ENCODE measurements around the gene KATNA1. TPM values are rescaled to one million over a fixed set of nuclear protein-coding genes. Genes with fewer than 3 reads are reported as not detected.

Gene KATNA1
- 32.5 and 38.9 TPM in 2 replicates for total RNA-seq

DNA sequence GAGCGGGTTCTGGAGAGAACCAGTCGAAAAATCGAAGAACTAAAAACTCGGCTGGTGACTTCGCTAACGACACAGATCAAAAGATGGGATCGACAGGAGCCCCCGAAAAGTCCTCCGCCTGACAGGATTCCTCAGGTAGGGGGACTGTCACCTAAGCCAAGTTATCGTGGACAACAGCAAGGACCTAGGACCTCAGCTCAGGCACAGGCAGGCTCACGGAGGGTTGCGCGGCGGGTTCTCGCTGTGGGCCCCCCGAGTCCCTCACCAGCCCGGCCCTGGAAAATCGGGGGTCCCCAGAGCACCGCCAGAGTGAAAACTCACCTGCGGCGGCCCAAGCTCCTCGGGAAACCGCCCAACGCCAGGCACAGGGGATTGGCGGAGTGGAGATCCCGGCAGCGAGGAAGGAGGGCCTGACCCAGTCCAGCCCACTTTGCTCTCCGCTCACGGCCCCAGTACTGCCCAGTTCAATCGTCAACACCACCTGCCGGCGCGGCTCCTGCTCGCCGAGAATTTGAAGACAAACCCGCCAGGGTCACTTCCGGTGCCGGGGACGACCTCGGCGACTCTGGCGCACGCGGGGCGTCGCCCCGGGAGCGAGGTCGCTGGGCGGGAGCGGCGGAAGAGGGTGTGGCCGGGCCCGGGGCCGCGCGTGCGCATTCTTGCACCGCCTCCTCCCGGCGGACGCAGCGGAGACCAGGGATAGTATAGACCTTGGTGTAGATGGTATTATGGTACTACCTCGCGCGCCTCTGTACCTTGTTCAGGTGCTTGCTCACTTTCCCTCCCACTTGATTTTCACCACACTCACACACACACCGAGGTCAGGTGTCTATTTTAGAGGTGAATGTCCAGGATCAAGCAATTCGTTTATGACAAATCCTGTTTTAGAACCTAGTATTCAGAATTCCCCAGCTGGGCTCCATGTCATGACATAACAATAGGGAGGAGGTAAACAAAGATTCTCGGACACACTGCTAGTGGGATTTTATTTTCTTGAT is at the start of gene KATNA1:
Gene KATNA1, minus strand, starts transcription at position 567 of the 998 bp plus-strand sequence. CDS start 10,167 bp downstream, outside the sequence.

GRCh38 chr6:149565527-149566409 is 82.7 kb downstream of the KATNA1 start, which contains the start of gene GINM1:
TSS of gene GINM1 (plus strand) at chr6:149566375. CDS start at chr6:149566415, 40 bp downstream.

GRCh38 chr6:149545754-149546471 is 102.6 kb downstream of the KATNA1 start, which contains the start of gene PPIL4:
TSS of gene PPIL4 (minus strand) at chr6:149546043. CDS start at chr6:149546005, 38 bp downstream.

Other genes with a start within 250 kb of the KATNA1 start
- 2.1 and 3.2 TPM in 2 replicates for gene SUMO4, start 248.5 kb downstream of the KATNA1 start, total RNA-seq
- gene ZC3H12D, start 163.7 kb downstream of the KATNA1 start, total RNA-seq: 0.05 and 0.30 TPM in 2 replicates
- gene PPIL4, start 102.7 kb downstream of the KATNA1 start, total RNA-seq: 45.1 and 54.9 TPM in 2 replicates
- 69.0 and 92.1 TPM in 2 replicates for gene GINM1, start 82.3 kb downstream of the KATNA1 start, total RNA-seq
- 9.8 and 12.7 TPM in 2 replicates for gene LATS1, start 69.4 kb upstream of the KATNA1 start, total RNA-seq
- 15.7 and 25.7 TPM in 2 replicates for gene NUP43, start 97.8 kb upstream of the KATNA1 start, total RNA-seq
- 108 and 161 TPM in 2 replicates for gene PCMT1, start 101.0 kb upstream of the KATNA1 start, total RNA-seq
- gene LRP11, start 215.6 kb upstream of the KATNA1 start, total RNA-seq: 119 and 130 TPM in 2 replicates
- 0.14 TPM in 1 of 2 replicates, not detected in the other for gene RAET1E, start 249.4 kb upstream of the KATNA1 start, total RNA-seq